HG02884 (cell line): ENCODE data around the gene PCDHA10.
"Not testable (repeated sequence)": the region's sequence is repeated elsewhere in the genome, so short reads cannot be mapped to it uniquely, and the experiment has no call there.

Experiments
- ATAC-seq: cut with Tn5 transposase; IDR thresholded peaks from one replicate; pipeline ENCODE4 v1.9.1; 2021; ENCODE audit warnings: mild to moderate bottlenecking, moderate library complexity; ENCODE audit not compliant: unreplicated experiment

Gene PCDHA10, protein sequence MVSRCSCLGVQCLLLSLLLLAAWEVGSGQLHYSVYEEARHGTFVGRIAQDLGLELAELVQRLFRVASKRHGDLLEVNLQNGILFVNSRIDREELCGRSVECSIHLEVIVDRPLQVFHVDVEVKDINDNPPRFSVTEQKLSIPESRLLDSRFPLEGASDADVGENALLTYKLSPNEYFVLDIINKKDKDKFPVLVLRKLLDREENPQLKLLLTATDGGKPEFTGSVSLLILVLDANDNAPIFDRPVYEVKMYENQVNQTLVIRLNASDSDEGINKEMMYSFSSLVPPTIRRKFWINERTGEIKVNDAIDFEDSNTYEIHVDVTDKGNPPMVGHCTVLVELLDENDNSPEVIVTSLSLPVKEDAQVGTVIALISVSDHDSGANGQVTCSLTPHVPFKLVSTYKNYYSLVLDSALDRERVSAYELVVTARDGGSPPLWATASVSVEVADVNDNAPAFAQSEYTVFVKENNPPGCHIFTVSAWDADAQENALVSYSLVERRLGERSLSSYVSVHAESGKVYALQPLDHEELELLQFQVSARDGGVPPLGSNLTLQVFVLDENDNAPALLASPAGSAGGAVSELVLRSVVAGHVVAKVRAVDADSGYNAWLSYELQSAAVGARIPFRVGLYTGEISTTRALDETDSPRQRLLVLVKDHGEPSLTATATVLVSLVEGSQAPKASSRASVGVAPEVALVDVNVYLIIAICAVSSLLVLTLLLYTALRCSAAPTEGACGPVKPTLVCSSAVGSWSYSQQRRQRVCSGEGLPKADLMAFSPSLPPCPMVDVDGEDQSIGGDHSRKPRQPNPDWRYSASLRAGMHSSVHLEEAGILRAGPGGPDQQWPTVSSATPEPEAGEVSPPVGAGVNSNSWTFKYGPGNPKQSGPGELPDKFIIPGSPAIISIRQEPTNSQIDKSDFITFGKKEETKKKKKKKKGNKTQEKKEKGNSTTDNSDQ

DNA sequence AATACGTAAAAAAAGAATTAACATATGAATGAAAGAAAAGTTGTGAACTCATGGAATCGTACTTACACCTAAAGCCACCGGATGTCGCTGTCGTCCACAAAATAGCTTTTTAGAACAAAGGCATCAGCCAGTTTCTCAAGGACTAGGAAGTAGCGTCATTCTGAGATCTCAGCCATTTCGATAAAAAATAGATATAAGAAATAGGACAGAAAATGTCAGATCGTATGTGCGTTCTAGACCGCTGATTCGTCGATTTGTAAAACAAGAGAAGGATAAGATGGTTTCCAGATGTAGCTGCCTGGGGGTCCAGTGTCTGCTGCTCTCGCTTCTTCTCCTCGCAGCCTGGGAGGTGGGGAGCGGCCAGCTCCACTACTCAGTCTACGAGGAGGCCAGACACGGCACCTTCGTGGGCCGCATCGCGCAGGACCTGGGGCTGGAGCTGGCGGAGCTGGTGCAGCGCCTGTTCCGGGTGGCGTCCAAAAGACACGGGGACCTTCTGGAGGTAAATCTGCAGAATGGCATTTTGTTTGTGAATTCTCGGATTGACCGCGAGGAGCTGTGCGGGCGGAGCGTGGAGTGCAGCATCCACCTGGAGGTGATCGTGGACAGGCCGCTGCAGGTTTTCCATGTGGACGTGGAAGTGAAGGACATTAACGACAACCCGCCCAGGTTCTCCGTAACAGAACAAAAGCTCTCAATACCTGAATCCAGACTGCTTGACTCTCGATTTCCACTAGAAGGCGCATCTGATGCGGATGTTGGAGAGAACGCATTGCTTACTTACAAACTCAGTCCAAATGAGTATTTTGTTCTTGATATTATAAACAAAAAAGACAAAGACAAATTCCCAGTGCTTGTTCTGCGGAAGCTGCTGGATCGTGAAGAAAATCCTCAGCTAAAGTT, at the start of gene PCDHA10:
Gene PCDHA10, plus strand, starts transcription at position 126 of the 903 bp plus-strand sequence. Its CDS starts 152 bp downstream, at position 278.
- ATAC-seq: no peak

DNA sequence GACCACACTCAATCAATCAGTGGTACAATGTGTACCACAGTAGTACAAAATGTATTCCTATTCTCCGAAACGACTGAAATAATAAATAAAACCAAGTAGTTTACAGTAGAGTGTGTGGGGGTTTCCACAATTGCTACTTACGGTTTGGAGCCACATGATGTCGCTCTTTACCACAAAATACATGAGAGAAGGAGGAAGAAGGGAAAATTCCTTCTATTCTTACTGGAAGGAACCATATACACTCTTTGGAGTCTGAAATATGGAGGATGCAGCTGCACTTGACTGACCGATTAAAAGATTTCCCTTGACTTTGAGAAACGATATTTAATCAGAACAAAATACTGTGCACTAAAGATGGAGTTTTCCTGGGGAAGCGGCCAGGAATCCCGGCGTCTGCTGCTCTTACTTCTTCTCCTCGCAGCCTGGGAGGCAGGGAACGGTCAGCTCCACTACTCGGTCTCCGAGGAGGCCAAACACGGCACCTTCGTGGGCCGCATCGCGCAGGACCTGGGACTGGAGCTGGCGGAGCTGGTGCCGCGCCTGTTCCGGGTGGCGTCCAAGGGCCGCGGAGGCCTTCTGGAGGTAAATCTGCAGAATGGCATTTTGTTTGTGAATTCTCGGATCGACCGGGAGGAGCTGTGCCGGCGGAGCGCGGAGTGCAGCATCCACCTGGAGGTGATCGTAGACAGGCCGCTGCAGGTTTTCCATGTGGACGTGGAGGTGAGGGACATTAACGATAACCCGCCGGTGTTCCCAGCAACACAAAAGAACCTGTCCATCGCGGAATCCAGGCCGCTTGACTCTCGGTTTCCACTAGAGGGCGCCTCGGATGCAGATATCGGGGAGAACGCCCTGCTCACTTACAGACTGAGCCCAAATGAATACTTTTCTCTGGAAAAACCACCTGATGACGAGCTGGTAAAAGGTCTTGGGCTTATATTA, 48.6 kb upstream of the PCDHA10 start, which contains the start of gene PCDHA4:
Gene PCDHA4, plus strand, starts transcription at position 235 of the 942 bp plus-strand sequence.
- no peak for ATAC-seq

DNA sequence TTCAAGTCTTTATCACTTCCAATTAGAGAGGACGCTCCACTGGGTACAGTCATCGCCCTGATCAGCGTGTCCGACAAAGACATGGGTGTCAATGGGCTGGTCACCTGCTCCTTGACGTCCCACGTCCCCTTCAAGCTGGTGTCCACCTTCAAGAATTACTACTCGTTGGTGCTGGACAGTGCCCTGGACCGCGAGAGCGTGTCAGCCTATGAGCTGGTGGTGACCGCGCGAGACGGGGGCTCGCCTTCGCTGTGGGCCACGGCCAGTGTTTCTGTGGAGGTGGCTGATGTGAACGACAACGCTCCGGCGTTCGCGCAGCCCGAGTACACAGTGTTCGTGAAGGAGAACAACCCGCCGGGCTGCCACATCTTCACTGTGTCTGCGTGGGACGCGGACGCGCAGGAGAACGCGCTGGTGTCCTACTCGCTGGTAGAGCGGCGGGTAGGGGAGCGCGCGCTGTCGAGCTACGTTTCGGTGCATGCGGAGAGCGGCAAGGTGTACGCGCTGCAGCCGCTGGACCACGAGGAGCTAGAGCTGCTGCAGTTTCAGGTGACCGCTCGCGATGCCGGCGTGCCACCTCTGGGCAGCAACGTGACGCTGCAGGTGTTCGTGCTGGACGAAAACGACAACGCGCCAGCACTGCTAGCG, 47.3 kb upstream of the PCDHA10 start:
- ATAC-seq: not testable (repeated sequence)

DNA sequence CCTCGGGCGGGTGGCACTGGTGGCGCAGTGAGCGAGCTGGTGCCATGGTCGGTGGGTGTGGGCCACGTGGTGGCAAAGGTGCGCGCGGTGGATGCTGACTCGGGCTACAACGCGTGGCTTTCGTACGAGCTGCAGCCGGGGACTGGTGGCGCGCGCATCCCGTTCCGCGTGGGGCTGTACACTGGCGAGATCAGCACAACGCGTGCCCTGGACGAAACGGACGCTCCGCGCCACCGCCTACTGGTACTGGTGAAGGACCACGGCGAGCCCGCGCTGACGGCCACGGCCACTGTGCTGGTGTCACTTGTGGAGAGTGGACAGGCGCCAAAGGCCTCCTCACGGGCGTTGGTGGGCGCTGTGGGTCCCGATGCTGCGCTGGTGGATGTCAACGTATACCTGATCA, 46.8 kb upstream of the PCDHA10 start:
- ATAC-seq: no peak

DNA sequence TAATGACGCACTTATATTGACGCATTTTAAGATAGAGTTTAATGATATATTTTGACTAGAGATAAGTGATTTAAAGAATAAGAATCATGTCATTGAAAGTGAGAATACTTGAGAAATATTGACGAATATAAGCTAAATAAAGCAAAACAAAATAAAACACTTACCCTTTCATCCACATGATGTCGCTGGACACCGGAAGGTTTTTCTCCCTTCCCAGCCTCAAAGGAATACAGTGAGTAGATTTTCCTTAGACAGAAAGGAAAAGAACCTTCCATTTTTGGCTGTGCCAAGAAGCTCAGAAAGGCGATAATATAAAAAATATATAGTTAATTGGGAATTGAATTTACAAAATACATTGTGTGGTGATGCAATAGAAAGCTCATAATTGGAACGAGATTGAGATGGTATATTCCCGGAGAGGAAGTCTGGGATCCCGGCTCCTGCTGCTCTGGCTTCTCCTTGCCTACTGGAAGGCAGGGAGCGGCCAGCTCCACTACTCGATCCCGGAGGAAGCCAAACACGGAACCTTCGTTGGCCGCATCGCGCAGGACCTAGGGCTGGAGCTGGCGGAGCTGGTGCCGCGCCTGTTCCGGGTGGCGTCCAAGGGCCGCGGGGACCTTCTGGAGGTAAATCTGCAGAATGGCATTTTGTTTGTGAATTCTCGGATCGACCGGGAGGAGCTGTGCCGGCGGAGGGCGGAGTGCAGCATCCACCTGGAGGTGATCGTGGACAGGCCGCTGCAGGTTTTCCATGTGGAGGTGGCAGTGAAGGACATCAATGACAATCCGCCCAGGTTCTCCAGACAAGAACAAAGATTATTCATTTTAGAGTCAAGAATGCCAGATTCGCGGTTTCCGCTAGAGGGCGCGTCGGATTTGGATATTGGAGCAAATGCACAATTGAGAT, 34.1 kb upstream of the PCDHA10 start, which contains the start of gene PCDHA5:
Gene PCDHA5, plus strand, starts transcription at position 239 of the 906 bp plus-strand sequence.
- no peak for ATAC-seq

DNA sequence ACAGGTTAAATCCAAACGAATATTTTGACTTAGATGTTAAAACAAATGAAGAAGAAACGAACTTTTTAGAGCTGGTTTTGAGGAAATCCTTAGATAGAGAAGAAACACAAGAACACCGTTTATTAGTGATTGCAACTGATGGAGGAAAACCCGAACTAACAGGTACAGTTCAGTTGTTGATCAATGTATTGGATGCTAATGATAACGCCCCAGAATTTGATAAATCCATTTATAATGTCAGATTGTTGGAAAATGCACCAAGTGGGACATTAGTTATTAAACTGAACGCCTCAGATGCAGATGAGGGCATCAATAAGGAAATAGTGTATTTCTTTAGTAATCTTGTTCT, 33.4 kb upstream of the PCDHA10 start:
- ATAC-seq: no peak

DNA sequence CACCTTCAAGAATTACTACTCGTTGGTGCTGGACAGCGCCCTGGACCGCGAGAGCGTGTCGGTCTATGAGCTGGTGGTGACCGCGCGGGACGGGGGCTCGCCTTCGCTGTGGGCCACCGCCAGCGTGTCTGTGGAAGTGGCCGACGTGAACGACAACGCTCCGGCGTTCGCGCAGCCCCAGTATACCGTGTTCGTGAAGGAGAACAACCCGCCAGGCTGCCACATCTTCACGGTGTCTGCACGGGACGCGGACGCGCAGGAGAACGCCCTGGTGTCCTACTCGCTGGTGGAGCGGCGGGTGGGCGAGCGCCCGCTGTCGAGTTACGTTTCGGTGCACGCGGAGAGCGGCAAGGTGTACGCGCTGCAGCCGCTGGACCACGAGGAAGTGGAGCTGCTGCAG, 32.7 kb upstream of the PCDHA10 start:
- not testable (repeated sequence) for ATAC-seq

GRCh38 chr5:140823475-140823874, 32.2 kb upstream of the PCDHA10 start:
- no peak for ATAC-seq

DNA sequence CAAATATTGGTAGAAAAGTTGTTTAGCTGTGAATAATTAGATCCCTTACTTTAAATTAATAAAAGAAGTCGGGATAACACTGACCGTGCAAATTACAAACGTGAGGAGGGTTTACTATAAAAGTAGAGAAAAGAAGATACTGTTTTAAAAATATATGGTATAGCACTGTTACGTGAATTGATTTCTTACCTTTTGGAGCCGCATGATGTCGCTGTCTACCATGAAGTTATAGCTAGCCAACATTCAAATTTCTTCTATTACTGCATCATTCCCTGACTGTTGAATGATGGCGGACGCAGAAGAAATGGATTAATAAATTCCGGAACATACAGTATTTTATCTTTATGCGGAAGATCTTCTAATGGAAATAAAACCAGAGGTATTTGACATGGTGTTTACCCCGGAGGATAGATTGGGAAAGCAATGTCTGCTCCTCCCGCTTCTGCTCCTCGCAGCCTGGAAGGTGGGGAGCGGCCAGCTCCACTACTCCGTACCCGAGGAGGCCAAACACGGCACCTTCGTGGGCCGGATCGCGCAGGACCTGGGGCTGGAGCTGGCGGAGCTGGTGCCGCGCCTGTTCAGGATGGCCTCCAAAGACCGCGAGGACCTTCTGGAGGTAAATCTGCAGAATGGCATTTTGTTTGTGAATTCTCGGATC, 27.9 kb upstream of the PCDHA10 start, which contains the start of gene PCDHA6:
Gene PCDHA6, plus strand, starts transcription at position 257 of the 658 bp plus-strand sequence. Its CDS starts 132 bp downstream, at position 389.
- ATAC-seq: no peak

GRCh38 chr5:140828362-140828737, 27.3 kb upstream of the PCDHA10 start:
- no peak for ATAC-seq

DNA sequence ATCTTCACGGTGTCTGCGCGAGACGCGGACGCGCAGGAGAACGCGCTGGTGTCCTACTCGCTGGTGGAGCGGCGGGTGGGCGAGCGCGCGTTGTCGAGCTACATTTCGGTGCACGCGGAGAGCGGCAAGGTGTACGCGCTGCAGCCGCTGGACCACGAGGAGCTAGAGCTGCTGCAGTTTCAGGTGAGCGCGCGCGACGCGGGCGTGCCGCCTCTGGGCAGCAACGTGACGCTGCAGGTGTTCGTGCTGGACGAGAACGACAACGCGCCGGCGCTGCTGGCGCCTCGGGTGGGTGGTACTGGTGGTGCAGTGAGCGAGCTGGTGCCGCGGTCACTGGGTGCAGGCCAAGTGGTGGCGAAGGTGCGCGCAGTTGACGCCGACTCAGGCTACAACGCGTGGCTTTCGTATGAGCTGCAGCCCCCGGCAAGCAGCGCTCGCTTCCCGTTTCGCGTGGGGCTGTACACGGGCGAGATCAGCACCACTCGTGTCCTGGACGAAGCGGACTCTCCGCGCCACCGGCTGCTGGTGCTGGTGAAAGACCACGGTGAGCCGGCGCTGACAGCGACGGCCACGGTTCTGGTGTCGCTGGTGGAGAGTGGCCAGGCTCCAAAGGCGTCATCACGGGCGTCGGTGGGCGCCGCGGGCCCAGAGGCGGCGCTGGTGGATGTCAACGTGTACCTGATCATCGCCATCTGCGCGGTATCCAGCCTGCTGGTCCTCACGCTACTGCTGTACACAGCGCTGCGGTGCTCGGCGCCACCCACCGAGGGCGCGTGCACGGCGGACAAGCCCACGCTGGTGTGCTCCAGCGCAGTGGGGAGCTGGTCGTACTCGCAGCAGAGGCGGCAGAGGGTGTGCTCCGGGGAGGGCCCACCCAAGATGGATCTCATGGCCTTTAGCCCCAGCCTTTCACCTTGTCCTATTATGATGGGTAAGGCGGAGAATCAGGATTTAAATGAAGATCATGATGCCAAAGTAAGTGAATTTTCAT, 25.9 kb upstream of the PCDHA10 start:
- ATAC-seq: not testable (repeated sequence)

DNA sequence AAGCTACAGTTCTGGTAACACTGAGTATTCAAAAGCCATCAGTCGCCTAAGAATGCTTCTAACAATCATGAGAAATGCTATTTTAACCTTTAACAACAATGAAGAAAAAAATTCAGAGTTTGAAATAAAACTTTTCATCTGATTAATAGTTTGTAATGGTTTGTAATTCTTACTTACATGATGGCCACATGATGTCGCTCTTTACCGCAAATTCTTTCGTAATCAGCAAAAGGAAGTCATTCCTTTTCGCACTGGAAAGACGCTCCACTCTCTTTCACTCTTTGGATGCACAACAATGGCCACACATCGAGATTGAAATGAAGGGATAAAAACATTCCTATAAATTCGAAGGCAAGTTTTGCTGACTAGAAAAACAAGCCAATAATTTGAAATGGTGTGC, 21.7 kb upstream of the PCDHA10 start, which contains the start of gene PCDHA7:
Gene PCDHA7, plus strand, starts transcription at position 277 of the 400 bp plus-strand sequence. Its CDS starts 115 bp downstream, at position 392.
- ATAC-seq: no peak

DNA sequence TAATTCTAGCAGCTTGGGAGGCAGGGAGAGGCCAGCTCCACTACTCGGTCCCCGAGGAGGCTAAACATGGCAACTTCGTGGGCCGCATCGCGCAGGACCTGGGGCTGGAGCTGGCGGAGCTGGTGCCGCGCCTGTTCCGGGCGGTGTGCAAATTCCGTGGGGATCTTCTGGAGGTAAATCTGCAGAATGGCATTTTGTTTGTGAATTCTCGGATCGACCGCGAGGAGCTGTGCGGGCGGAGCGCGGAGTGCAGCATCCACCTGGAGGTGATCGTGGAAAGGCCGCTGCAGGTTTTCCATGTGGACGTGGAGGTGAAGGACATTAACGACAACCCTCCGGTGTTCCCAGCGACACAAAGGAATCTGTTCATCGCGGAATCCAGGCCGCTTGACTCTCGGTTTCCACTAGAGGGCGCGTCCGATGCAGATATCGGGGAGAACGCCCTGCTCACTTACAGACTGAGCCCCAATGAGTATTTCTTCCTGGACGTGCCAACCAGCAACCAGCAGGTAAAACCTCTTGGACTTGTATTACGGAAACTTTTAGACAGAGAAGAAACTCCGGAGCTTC, 21.2 kb upstream of the PCDHA10 start:
- not testable (repeated sequence) for ATAC-seq

- no peak for ATAC-seq
Observed at GRCh38 chr5:140835622-140836510, 19.8 kb upstream of the PCDHA10 start.
